ENCODE results near the gene ADAM29. TPM values are rescaled to one million over a fixed set of nuclear protein-coding genes. Genes with fewer than 3 reads are reported as not detected.
"Not testable (repeated sequence)": the region's sequence is repeated elsewhere in the genome, so short reads cannot be mapped to it uniquely, and the experiment has no call there.

Gene ADAM29
- total RNA-seq, 1 experiment from 2014 or later, result not detected

DNA sequence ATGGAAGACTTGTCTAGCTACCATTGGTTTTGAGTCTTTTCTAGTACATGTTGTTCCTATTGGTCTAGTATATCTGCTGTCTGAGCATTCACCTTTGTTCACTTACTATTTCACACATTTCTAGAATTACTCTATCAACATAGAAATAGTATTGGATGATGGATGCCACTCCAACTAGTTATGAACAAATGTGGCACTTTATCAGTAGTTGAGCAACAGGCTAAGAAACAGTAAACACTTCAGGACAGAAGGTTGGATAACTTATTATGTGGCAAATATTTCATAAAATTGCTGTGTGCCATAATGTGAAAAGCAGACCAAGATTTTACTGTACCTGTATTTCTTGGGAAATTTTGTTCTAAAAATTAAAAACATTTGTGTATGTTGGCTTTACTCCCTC is 46.8 kb upstream of the ADAM29 start:
- TF ChIP-seq EZH2 (IDR thresholded peaks at IDR 0.05; ENCODE audit: low read depth), result no peak
- TF ChIP-seq, protein P1, sequence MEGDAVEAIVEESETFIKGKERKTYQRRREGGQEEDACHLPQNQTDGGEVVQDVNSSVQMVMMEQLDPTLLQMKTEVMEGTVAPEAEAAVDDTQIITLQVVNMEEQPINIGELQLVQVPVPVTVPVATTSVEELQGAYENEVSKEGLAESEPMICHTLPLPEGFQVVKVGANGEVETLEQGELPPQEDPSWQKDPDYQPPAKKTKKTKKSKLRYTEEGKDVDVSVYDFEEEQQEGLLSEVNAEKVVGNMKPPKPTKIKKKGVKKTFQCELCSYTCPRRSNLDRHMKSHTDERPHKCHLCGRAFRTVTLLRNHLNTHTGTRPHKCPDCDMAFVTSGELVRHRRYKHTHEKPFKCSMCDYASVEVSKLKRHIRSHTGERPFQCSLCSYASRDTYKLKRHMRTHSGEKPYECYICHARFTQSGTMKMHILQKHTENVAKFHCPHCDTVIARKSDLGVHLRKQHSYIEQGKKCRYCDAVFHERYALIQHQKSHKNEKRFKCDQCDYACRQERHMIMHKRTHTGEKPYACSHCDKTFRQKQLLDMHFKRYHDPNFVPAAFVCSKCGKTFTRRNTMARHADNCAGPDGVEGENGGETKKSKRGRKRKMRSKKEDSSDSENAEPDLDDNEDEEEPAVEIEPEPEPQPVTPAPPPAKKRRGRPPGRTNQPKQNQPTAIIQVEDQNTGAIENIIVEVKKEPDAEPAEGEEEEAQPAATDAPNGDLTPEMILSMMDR (conservative IDR thresholded peaks at IDR 0.05), result no peak
- no TSS peak for BruUV-seq (replicated peaks)
- no peak overlapping the region for H3K4me2 ChIP-seq

DNA sequence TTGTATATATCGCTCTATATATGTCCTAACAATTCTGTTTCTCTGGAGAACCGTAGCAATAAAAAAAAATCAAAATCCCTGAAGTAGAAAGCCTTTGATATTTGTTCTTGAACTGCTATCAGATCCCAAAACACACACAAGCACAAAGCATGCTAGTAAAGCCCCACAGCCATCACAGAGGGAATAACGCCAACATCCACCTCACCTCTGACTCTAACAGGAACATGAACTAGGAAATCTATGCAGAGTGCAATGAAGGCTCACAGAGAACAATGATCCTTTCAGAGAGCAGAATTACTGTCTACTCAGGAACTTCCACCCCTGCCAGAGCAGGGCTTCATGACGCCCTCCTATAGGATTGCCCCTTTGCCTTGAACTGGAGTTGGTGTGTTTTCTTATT is 45.0 kb upstream of the ADAM29 start:
- BruUV-seq (replicated peaks); CTCF ChIA-PET; POLR2A ChIA-PET (ENCODE audit: unreplicated experiment): not testable (repeated sequence)

More for the DNA sequence above, 46.8 kb upstream of the ADAM29 start:
- H3K79me2 ChIP-seq (ENCODE audit: low read depth), result no peaks in the 10 kb centered on the region
- no peaks in the 10 kb centered on the region for H3K9me3 ChIP-seq (ENCODE audit: insufficient read depth, low read depth)
- H3K4me3 ChIP-seq, result no peak overlapping the region
- H2AFZ ChIP-seq, result no peak overlapping the region
- CTCF ChIA-PET, result no interaction called here
- H3K36me3 ChIP-seq (ENCODE audit: low read depth), result no peaks in the 10 kb centered on the region
- no peaks in the 10 kb centered on the region for H3K27me3 ChIP-seq (ENCODE audit: insufficient read depth, low read depth)
- intact Hi-C loops (cut with micrococcal nuclease; ENCODE audit: unreplicated experiment), result no loop called here
- H4K20me1 ChIP-seq (ENCODE audit: insufficient read depth), result no peaks in the 10 kb centered on the region
- POLR2A ChIA-PET (ENCODE audit: unreplicated experiment), result no interaction called here
- H3F3A ChIP-seq (ENCODE audit: insufficient read depth, low read depth), result no peaks in the 10 kb centered on the region
- no peak overlapping the region for H3K27ac ChIP-seq
- no peak for DNase-seq
- no peaks in the 10 kb centered on the region for H3K4me1 ChIP-seq (replicated peaks; ENCODE audit: insufficient read depth)
- H3K9me2 ChIP-seq (ENCODE audit: insufficient read depth), result 0 out of 2 replicates have a peak, but pooled peaks cover 3% of the 10 kb centered on the region

DNA sequence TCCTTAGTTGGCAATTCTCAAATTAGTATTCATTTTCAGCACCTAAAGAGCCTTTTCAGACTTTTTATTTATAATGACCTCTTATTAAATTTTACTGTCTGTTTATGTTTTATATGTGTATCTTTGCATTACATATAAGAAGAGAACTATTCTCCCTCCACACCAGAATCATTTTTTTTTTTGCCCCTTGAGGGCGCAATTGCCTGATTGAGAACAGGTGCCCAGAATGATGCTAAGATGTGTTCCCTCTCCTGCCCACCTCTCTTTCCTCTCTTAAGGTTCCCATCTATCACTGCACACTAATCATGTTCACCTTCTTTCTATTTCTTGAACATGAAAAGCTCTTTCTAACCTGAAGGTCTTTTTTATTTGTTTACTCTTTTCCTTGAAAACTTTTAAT is 44.2 kb upstream of the ADAM29 start:
- no peaks in the 10 kb centered on the region for H3K79me2 ChIP-seq (ENCODE audit: low read depth)
- no peak overlapping the region for H3K4me2 ChIP-seq
- no peaks in the 10 kb centered on the region for H3K4me1 ChIP-seq (replicated peaks; ENCODE audit: insufficient read depth)
- ChIA-PET POLR2A (ENCODE audit: unreplicated experiment) (no interaction called here), CTCF (interaction anchor here (0.6 kb wide), 1 partner anchor 407 kb away, joined by 3 read pairs; no protein-coding TSS in a partner anchor)
- H4K20me1 ChIP-seq (ENCODE audit: insufficient read depth), result no peaks in the 10 kb centered on the region
- H3K27me3 ChIP-seq (ENCODE audit: insufficient read depth, low read depth), result no peaks in the 10 kb centered on the region
- H3K9me3 ChIP-seq (ENCODE audit: insufficient read depth, low read depth), result no peaks in the 10 kb centered on the region
- H3K36me3 ChIP-seq (ENCODE audit: low read depth), result no peaks in the 10 kb centered on the region
- no peaks in the 10 kb centered on the region for H3F3A ChIP-seq (ENCODE audit: insufficient read depth, low read depth)
- no peak overlapping the region for H3K4me3 ChIP-seq
- H3K9me2 ChIP-seq (ENCODE audit: insufficient read depth), result 0 out of 2 replicates have a peak, but pooled peaks cover 3% of the 10 kb centered on the region
- TF ChIP-seq EZH2 (IDR thresholded peaks at IDR 0.05; ENCODE audit: low read depth), result no peak
- TF ChIP-seq, protein P1 (conservative IDR thresholded peaks at IDR 0.05), result peak; percentile 60
- BruUV-seq (replicated peaks), result no TSS peak
- peak in 1 of 2 experiments; percentile 31 for DNase-seq
- no peak overlapping the region for H3K27ac ChIP-seq
- no peak overlapping the region for H2AFZ ChIP-seq
- intact Hi-C loops (cut with micrococcal nuclease; ENCODE audit: unreplicated experiment), result loop anchor here (1.0 kb wide), 1 partner anchor 663 kb away; no protein-coding TSS in a partner anchor

More for the DNA sequence above, 45.0 kb upstream of the ADAM29 start:
- intact Hi-C loops (cut with micrococcal nuclease; ENCODE audit: unreplicated experiment); H2AFZ ChIP-seq; H3K36me3 ChIP-seq (ENCODE audit: low read depth); H3K4me1 ChIP-seq (replicated peaks; ENCODE audit: insufficient read depth); H3K27ac ChIP-seq; H3K9me2 ChIP-seq (ENCODE audit: insufficient read depth); H3K79me2 ChIP-seq (ENCODE audit: low read depth); H3K9me3 ChIP-seq (ENCODE audit: insufficient read depth, low read depth); H3F3A ChIP-seq (ENCODE audit: insufficient read depth, low read depth); H3K4me3 ChIP-seq; H4K20me1 ChIP-seq (ENCODE audit: insufficient read depth); H3K27me3 ChIP-seq (ENCODE audit: insufficient read depth, low read depth); H3K4me2 ChIP-seq; DNase-seq: not testable (repeated sequence)

DNA sequence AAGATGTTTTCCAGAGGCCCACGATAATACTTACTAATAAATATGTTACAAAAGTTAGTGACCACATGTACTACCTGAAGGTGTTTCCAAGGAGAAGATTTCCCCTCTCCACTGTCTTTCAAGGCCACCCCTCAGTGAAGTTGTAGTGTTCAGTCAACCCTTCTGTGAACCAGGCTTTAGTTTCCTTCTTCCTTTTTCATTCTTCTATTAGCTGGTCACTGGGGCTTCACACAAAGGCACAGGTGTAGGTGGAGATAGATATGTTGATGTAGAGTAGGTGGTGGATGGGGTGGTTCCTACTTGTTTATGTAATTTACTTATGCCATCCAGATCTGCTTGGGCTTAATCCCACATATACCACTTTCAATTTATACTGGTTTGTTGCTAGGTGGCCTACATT is 43.3 kb upstream of the ADAM29 start:
- POLR2A ChIA-PET (ENCODE audit: unreplicated experiment), result no interaction called here
- DNase-seq, result no peak
- TF ChIP-seq EZH2 (IDR thresholded peaks at IDR 0.05; ENCODE audit: low read depth), result no peak
- TF ChIP-seq, protein P1 (conservative IDR thresholded peaks at IDR 0.05), result no peak
- no peaks in the 10 kb centered on the region for H4K20me1 ChIP-seq (ENCODE audit: insufficient read depth)
- CTCF ChIA-PET, result no interaction called here
- 0 out of 2 replicates have a peak, but pooled peaks cover 3% of the 10 kb centered on the region for H3K9me2 ChIP-seq (ENCODE audit: insufficient read depth)
- intact Hi-C loops (cut with micrococcal nuclease; ENCODE audit: unreplicated experiment), result loop anchor here (1.0 kb wide), 1 partner anchor 662 kb away; no protein-coding TSS in a partner anchor
- no TSS peak for BruUV-seq (replicated peaks)
- no peak overlapping the region for H3K27ac ChIP-seq
- H3K79me2 ChIP-seq (ENCODE audit: low read depth), result no peaks in the 10 kb centered on the region
- H3K27me3 ChIP-seq (ENCODE audit: insufficient read depth, low read depth), result no peaks in the 10 kb centered on the region
- no peaks in the 10 kb centered on the region for H3K4me1 ChIP-seq (replicated peaks; ENCODE audit: insufficient read depth)
- H3K4me3 ChIP-seq, result no peak overlapping the region
- no peaks in the 10 kb centered on the region for H3F3A ChIP-seq (ENCODE audit: insufficient read depth, low read depth)
- no peaks in the 10 kb centered on the region for H3K36me3 ChIP-seq (ENCODE audit: low read depth)
- no peak overlapping the region for H2AFZ ChIP-seq
- H3K9me3 ChIP-seq (ENCODE audit: insufficient read depth, low read depth), result no peaks in the 10 kb centered on the region
- no peak overlapping the region for H3K4me2 ChIP-seq

Data from PC-9 (cell line).